Transverse colon (tissue), 4 donors: Measurements from ENCODE around the gene SCGB3A2.

Experiments used
- CTCF ChIP-seq, 5 experiments: fragments of 200-600 bp in 3 of 5; fragments of 450-650 bp in 2 of 5; sonication (generic) in 3 of 5; IDR thresholded peaks; 1 replicate in 2 of 5; 2 replicates in 3 of 5; pipeline ENCODE4 v1.5.1; 2016 to 2017; ENCODE audit warnings: antibody characterized with exemption in 5 of 5, inconsistent platforms in 3 of 5, mild to moderate bottlenecking in 2 of 5, moderate library complexity in 1 of 5
- EP300 ChIP-seq: sonication (generic); formaldehyde crosslinking; IDR thresholded peaks from one replicate; pipeline ENCODE4 v1.6.1; 2017; ENCODE audit warnings: antibody characterized with exemption, low read depth
- POLR2AphosphoS5 ChIP-seq, 3 donors: sonication (generic); formaldehyde crosslinking; IDR thresholded peaks; one replicate each; pipeline ENCODE4 v1.6.1; 2016; ENCODE audit warnings: antibody characterized with exemption in 3 of 3

- TF ChIP-seq POLR2AphosphoS5 (IDR thresholded peaks at IDR 0.05) (no peak), CTCF (IDR thresholded peaks at IDR 0.05) (no peak), EP300 (no peak)
Measured at GRCh38 chr5:147887930-147888329, 9.4 kb downstream of the SCGB3A2 start.
